Measurements from ENCODE around the gene OR1L4.

The OR1L4 gene, protein sequence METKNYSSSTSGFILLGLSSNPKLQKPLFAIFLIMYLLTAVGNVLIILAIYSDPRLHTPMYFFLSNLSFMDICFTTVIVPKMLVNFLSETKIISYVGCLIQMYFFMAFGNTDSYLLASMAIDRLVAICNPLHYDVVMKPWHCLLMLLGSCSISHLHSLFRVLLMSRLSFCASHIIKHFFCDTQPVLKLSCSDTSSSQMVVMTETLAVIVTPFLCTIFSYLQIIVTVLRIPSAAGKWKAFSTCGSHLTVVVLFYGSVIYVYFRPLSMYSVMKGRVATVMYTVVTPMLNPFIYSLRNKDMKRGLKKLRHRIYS
- 0 to 0.77 (median 0) reads per million in 17 experiments for total RNA-seq

DNA sequence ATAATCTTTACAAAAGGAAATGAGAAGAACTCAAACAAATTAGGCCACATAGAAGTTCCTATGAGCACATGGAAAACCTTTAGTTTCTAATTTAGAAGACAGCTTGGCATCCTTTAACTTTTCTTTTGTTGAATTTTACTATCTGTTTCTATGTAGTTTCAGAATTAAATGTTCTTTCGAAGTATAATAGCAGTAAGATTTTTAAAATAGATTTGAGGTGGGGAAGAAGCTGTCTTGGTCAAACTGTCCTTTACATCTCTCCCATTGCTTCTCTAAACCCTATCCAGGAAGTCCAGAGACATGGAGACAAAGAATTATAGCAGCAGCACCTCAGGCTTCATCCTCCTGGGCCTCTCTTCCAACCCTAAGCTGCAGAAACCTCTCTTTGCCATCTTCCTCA, at the start of gene OR1L4:
Gene OR1L4, plus strand, starts transcription at position 301 of the 400 bp plus-strand sequence. Its CDS starts 0 bp downstream, at position 301.
- DNase-seq: no peak

GRCh38 chr9:122684851-122685250, 38.9 kb upstream of the OR1L4 start:
- no peak for DNase-seq

DNA sequence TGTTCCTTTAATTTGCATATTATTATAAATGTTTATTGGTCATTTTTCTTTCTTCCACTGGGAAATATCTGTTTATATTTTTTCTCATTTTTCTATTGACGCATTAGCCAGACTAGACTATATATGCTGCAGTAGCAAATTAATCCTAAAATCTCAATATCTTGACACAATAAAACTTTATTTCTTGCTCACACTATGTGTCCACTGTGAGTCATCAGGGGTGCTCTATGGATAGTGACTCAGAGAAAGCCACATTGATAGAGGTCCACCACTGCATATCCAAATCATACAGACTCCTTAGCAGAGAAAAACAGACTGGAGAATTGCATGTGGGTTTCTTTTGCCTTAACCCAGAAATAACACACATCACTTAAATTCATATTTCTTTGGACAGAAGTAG, 28.1 kb upstream of the OR1L4 start:
- no peak for DNase-seq

DNA sequence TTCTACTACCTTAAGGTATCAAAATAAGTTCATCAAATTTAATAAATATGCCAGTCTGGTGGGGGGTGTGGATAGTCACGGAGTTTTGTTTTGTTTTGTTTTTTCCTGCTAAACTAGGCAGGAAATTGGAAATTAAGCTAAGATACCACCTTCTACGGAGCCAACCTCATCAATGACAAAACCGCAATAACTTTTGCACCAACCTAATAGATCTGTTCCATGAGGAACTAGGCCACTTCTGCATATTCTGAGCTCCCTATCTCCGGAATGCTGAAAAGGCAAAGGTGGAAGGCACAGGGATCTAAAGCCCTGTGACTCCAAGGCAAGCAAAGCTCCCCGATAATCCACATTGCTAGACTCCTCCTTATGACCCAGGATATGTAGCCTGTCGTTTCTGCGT, 5.8 kb upstream of the OR1L4 start:
- no peak for DNase-seq

GRCh38 chr9:122719218-122719617, 4.6 kb upstream of the OR1L4 start:
- no peak for DNase-seq

GRCh38 chr9:122742003-122742402, 18.2 kb downstream of the OR1L4 start, which contains the start of gene OR1L6:
Gene OR1L6, plus strand, starts transcription at chr9:122742303. Its CDS starts 7,545 bp downstream, at chr9:122749848.
- no peak for DNase-seq

GRCh38 chr9:122754825-122755224, 31.0 kb downstream of the OR1L4 start:
- DNase-seq: no peak

GRCh38 chr9:122767817-122768216, 44.0 kb downstream of the OR1L4 start:
- DNase-seq: no peak

Data from suppressor macrophage (primary cell).